Esophagus squamous epithelium (tissue), 5 donors: Measurements from ENCODE around the gene TSPAN6. TPM values are rescaled to one million over a fixed set of nuclear protein-coding genes. Genes with fewer than 3 reads are reported as not detected.

Experiments
- DNase-seq: peaks from one replicate; lab custom pipeline; 2025; lab: John Stamatoyannopoulos, UW
- H3K27ac ChIP-seq, 4 donors: fragments of 200-600 bp; sonication (generic); one replicate each; pipeline ENCODE4 v1.5.1; 2016 to 2019; ENCODE audit warnings: mild to moderate bottlenecking in 1 of 4
- H3K27me3 ChIP-seq, 4 donors: fragments of 200-600 bp; sonication (generic); 1 replicate in 3 of 4; 2 replicates in 1 of 4; pipeline versions ENCODE4 v1.5.1 to v1.6.0; 2017 to 2021; ENCODE audit warnings: antibody characterized with exemption in 1 of 4
- H3K36me3 ChIP-seq, 3 donors: fragments of 200-600 bp; sonication (generic); one replicate each; pipeline ENCODE4 v1.5.1; 2016 to 2019
- H3K4me1 ChIP-seq, 3 donors: fragments of 200-600 bp; sonication (generic); one replicate each; pipeline ENCODE4 v1.5.1; 2017 to 2019
- H3K4me3 ChIP-seq, 4 donors: fragments of 200-600 bp; sonication (generic); 1 replicate in 3 of 4; 2 replicates in 1 of 4; pipeline ENCODE4 v1.5.1; 2016 to 2019; ENCODE audit warnings: mild to moderate bottlenecking in 2 of 4, moderate library complexity in 1 of 4
- H3K9me3 ChIP-seq, 3 donors: fragments of 200-600 bp; sonication (generic); one replicate each; pipeline ENCODE4 v1.5.1; 2016 to 2019
- POLR2A ChIP-seq, 4 donors: fragments of 450-650 bp; IDR thresholded peaks; one replicate each; pipeline ENCODE4 v1.6.1; 2017; ENCODE audit warnings: antibody characterized with exemption in 4 of 4, mild to moderate bottlenecking in 4 of 4, moderate library complexity in 3 of 4
- WGBS, 2 donors: methylation state at CpG; one replicate each; pipeline ENCODE4 v1.1.5; 2018; 5-methylcytosine and 5-hydroxymethylcytosine counted together
- intact Hi-C: fragments of 100-400 bp; cut with DNase I; formaldehyde crosslinking; loops from one replicate; pipeline ENCODE4 v1.15.0; 2022
- total RNA-seq, 4 donors: library from RNA; depleted of rRNA; stranded (reverse); fragments of >200 nt; gene quantifications; one replicate each; pipeline ENCODE4 v1.1.0, GENCODE V29; 2016
- TF ChIP-seq, protein P1 (sequence below), 6 experiments: fragments of 450-650 bp in 4 of 6; fragments of 200-600 bp in 2 of 6; sonication (generic) in 2 of 6; IDR thresholded peaks; one replicate each; pipeline ENCODE4 v1.5.1; 2016 to 2019; ENCODE audit warnings: antibody characterized with exemption in 6 of 6, mild to moderate bottlenecking in 4 of 6, moderate library complexity in 4 of 6
- donor health status: DM: yes; HTN: yes; CAD: no.

TSPAN6 gene, protein sequence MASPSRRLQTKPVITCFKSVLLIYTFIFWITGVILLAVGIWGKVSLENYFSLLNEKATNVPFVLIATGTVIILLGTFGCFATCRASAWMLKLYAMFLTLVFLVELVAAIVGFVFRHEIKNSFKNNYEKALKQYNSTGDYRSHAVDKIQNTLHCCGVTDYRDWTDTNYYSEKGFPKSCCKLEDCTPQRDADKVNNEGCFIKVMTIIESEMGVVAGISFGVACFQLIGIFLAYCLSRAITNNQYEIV
- total RNA-seq = 10 to 100 TPM; 27.1 to 72.1 (median 37.7) TPM

DNA sequence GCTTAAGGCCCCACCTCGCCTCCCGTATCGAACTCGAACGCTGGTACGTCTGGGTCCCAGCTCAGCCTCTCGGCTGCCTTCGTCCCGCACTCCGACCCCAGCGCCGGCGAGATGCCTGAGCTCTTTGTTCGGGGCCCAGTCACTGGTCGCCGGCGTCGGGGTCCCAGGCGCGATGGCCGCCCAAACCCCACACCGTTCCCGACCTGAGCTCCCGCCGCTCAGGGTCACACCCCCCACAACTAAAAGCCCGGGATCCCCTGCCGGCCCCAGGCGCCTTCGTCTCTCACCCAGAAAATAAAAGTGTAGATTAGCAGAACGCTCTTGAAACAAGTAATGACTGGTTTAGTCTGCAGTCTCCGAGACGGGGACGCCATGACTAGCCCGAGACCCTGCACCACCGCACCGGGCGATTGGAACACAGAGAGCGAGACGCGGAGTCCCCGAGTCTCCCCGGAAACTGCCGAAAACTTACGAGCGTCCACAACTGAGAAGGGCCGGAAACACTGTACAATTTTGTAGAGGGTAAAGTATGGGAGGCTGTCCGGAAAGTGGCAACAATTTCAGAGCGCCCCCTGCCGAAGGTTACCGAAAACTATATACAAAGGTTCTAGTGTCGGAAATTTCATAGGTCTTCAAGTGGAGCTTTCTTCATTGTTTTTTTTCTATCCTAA, at the start of gene TSPAN6:
Gene TSPAN6 (minus strand): TSS at position 486 of the 671 bp plus-strand sequence. CDS start 112 bp downstream, at position 374.
- WGBS, 2 donors = 0 to 35% methylated on average over 2 to 37 of the region's 51 CpGs
- intact Hi-C loops = no loop called here
- Histone ChIP-seq H3K9me3 (no peaks in the 10 kb centered on the region), H3K27me3 (no peaks in the 10 kb centered on the region), H3K27ac (peak within 1 kb of the TSS; percentile 36 to 84 (median 78)), H3K4me3 (peak within 1 kb of the TSS; percentile 53 to 65 (median 62)), H3K36me3 (peaks cover 0 to 25% (median 0%) of the 10 kb centered on the region in 3 donors), H3K4me1 (peaks cover 0 to 16% (median 0%) of the 10 kb centered on the region in 3 donors)
- no peak for DNase-seq
- TF ChIP-seq, protein P1, sequence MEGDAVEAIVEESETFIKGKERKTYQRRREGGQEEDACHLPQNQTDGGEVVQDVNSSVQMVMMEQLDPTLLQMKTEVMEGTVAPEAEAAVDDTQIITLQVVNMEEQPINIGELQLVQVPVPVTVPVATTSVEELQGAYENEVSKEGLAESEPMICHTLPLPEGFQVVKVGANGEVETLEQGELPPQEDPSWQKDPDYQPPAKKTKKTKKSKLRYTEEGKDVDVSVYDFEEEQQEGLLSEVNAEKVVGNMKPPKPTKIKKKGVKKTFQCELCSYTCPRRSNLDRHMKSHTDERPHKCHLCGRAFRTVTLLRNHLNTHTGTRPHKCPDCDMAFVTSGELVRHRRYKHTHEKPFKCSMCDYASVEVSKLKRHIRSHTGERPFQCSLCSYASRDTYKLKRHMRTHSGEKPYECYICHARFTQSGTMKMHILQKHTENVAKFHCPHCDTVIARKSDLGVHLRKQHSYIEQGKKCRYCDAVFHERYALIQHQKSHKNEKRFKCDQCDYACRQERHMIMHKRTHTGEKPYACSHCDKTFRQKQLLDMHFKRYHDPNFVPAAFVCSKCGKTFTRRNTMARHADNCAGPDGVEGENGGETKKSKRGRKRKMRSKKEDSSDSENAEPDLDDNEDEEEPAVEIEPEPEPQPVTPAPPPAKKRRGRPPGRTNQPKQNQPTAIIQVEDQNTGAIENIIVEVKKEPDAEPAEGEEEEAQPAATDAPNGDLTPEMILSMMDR (IDR thresholded peaks at IDR 0.05) = peak in 5 of 6 experiments; percentile 27 to 53 (median 44)
- TF ChIP-seq POLR2A (IDR thresholded peaks at IDR 0.05) = no peak

DNA sequence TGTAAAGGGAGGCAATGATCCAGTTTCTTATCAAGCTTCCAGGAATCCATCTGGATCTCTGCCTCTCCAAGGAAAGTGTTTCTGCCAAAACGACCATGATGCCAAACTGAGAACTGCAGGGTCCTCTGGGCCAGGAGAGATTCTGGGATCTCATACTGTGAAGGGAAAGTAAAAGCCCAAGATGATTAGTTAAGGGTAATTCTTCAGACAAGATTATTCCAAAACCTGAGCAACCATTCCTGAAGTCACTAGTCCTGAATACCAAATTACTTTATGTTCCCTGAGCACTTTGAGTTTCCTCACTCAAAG, 49.3 kb upstream of the TSPAN6 start:
- WGBS, 2 donors = 14% methylated on average over 1 of the region's 1 CpG; no CpG with 5 or more reads in 1 of the 2 donors

DNA sequence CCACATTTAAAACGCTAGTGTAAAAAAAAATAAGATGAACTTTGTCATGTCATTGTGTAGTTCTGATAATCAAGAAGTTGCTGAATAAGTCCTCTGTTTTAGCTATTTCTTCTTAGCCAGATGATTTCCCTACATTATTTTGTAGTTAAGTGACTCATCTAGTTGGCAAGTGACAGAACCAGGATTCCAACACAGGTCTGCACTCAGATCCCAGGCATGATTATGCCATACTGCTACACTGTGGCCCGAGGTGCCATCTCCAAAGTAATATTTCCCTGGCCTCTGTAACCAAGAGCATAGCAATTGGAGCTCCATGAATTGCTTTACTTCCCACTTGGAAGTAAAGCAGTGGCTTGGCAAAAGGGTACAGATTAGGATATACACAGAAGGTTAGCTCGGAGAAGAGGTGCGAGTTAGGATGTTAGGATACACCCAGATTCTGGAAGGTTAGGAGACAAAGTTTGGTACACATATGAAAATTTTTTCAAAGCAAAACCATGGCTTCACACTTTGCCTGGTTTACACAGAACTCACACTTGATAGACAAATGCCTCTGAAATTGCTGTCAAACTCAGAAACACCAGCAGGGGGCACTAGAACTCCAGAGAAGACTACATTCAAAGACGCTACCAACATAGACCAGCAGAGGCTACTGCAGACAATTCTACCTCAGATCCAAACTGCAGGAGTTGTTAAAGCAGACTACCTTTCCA, 48.8 kb upstream of the TSPAN6 start:
- no peak for DNase-seq
- H3K27ac ChIP-seq = no peak overlapping the region
- intact Hi-C loops = loop anchor here (5.0 kb wide), 1 partner anchor 82 kb away; no protein-coding TSS in a partner anchor

More for the DNA sequence above, 49.3 kb upstream of the TSPAN6 start:
- DNase-seq = no peak
- H3K9me3 ChIP-seq = no peaks in the 10 kb centered on the region
- H3K27ac ChIP-seq = no peak overlapping the region
- TF ChIP-seq, protein P1 (IDR thresholded peaks at IDR 0.05) = peak in 1 of 6 experiments; percentile 14
- TF ChIP-seq POLR2A (IDR thresholded peaks at IDR 0.05) = no peak
- intact Hi-C loops = loop anchor here (5.0 kb wide), 1 partner anchor 81 kb away; no protein-coding TSS in a partner anchor
- H3K27me3 ChIP-seq = no peaks in the 10 kb centered on the region
- H3K4me3 ChIP-seq = no peak overlapping the region
- peaks cover 0 to 24% (median 0%) of the 10 kb centered on the region in 3 donors for H3K36me3 ChIP-seq
- peaks cover 0 to 8% (median 0%) of the 10 kb centered on the region in 3 donors for H3K4me1 ChIP-seq

DNA sequence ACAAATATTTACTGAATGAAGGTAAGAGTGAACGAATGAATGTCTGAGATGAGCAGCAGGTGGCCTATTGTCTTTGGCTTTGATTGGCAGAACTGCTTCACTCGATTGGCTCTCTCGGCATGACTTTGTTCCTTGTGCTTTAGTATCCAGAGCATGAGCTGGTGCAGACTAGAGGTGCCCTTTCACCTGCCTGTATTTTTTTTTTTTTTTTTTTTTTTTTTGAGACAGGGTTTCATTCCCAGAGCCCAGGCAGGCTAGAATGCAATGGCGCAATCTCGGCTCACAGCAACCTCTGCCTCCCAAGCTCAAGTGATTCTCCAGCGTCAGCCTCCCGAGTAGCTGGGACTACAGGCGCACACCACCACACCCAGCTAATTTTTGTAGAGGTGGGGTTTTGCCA, 46.3 kb upstream of the TSPAN6 start:
- TF ChIP-seq, protein P1 (IDR thresholded peaks at IDR 0.05) = no peak
- TF ChIP-seq POLR2A (IDR thresholded peaks at IDR 0.05) = no peak
- 81 to 100% methylated on average over 3 to 5 of the region's 8 CpGs for WGBS, 2 donors
- H3K4me1 ChIP-seq = peaks cover 0 to 8% (median 0%) of the 10 kb centered on the region in 3 donors
- H3K4me3 ChIP-seq = no peak overlapping the region
- no peaks in the 10 kb centered on the region for H3K27me3 ChIP-seq
- no peaks in the 10 kb centered on the region for H3K9me3 ChIP-seq
- no peak overlapping the region for H3K27ac ChIP-seq
- peaks cover 0 to 19% (median 0%) of the 10 kb centered on the region in 3 donors for H3K36me3 ChIP-seq
- intact Hi-C loops = no loop called here
- no peak for DNase-seq

More for the DNA sequence above, 48.8 kb upstream of the TSPAN6 start:
- H3K27me3 ChIP-seq = no peaks in the 10 kb centered on the region
- peaks cover 0 to 24% (median 0%) of the 10 kb centered on the region in 3 donors for H3K36me3 ChIP-seq
- no peaks in the 10 kb centered on the region for H3K9me3 ChIP-seq
- peaks cover 0 to 8% (median 0%) of the 10 kb centered on the region in 3 donors for H3K4me1 ChIP-seq
- no peak overlapping the region for H3K4me3 ChIP-seq
- WGBS, 2 donors = 16 to 25% methylated on average over 5 of the region's 5 CpGs
- TF ChIP-seq, protein P1 (IDR thresholded peaks at IDR 0.05) = peak; percentile 79 to 91 (median 88)
- no peak for TF ChIP-seq POLR2A (IDR thresholded peaks at IDR 0.05)
